ENCODE results near the gene LRRFIP1.
"Not testable (repeated sequence)": the region's sequence is repeated elsewhere in the genome, so short reads cannot be mapped to it uniquely, and the experiment has no call there.

Gene LRRFIP1

GRCh38 chr2:237754182-237754581, 126.8 kb downstream of the LRRFIP1 start:
- no peak for DNase-seq

- DNase-seq = no peak
Measured at GRCh38 chr2:237754626-237755248, 127.3 kb downstream of the LRRFIP1 start.

GRCh38 chr2:237757616-237758015, 130.2 kb downstream of the LRRFIP1 start:
- DNase-seq = no peak

GRCh38 chr2:237758185-237758584, 130.8 kb downstream of the LRRFIP1 start:
- DNase-seq = no peak

GRCh38 chr2:237759176-237759575, 131.8 kb downstream of the LRRFIP1 start:
- no peak for DNase-seq

- DNase-seq = no peak
Measured at GRCh38 chr2:237760506-237761502, 133.4 kb downstream of the LRRFIP1 start.

- DNase-seq = not testable (repeated sequence)
Measured at GRCh38 chr2:237762291-237763182, 135.2 kb downstream of the LRRFIP1 start.

GRCh38 chr2:237763812-237764211, 136.4 kb downstream of the LRRFIP1 start:
- no peak for DNase-seq

GRCh38 chr2:237765122-237765521, 137.7 kb downstream of the LRRFIP1 start:
- DNase-seq = not testable (repeated sequence)

GRCh38 chr2:237765875-237766274, 138.5 kb downstream of the LRRFIP1 start:
- no peak for DNase-seq

GRCh38 chr2:237766340-237766739, 139.0 kb downstream of the LRRFIP1 start:
- DNase-seq = no peak

- DNase-seq = no peak
Measured at GRCh38 chr2:237772513-237772912, 145.1 kb downstream of the LRRFIP1 start.

GRCh38 chr2:237773826-237774225, 146.4 kb downstream of the LRRFIP1 start:
- no peak for DNase-seq

- DNase-seq = peak; percentile 65
Measured at GRCh38 chr2:237774811-237775553, 147.6 kb downstream of the LRRFIP1 start.

GRCh38 chr2:237779521-237779920, 152.1 kb downstream of the LRRFIP1 start:
- no peak for DNase-seq

- no peak for DNase-seq
Measured at GRCh38 chr2:237782181-237782580, 154.8 kb downstream of the LRRFIP1 start.

GRCh38 chr2:237783678-237784077, 156.3 kb downstream of the LRRFIP1 start:
- DNase-seq = not testable (repeated sequence)

- no peak for DNase-seq
Measured at GRCh38 chr2:237786936-237787335, 159.5 kb downstream of the LRRFIP1 start.

GRCh38 chr2:237790353-237790752, 163.0 kb downstream of the LRRFIP1 start:
- DNase-seq = no peak

- DNase-seq = no peak
Measured at GRCh38 chr2:237791977-237792727, 164.8 kb downstream of the LRRFIP1 start.

- no peak for DNase-seq
Measured at GRCh38 chr2:237797253-237797652, 169.9 kb downstream of the LRRFIP1 start.

All from NCI-H69 (cell line).